ENCODE results near the gene ZMIZ2. TPM values are rescaled to one million over a fixed set of nuclear protein-coding genes. Genes with fewer than 3 reads are reported as not detected.

ZMIZ2 gene
- total and polyA plus RNA-seq, 2 of the 8 experiments (the other 6 are each of a cell fraction or from before 2014, with no cell fraction given): 24.4 to 66.4 TPM

DNA sequence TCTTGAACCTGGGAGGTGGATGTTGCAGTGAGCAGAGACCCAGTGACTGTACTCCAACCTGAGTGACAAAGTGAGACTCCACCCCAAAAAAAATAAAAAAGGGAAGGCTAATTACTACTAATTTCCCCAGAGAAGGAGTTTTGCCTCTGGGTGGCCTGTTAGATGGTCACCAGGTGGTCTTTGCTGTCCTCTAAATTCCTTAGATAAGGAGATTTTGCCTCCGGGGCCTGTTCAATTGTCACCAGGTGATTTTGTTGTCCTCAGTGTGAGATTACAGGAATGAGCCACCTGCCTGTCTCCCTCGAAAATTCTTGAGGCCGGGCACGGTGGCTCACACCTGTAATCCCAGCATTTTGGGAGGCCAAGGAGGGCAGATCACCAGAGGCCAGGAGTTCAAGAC, 24.4 kb upstream of the ZMIZ2 start:
- no peak overlapping the region for H3K4me3 ChIP-seq (ENCODE audit: extremely low read depth in 1 of 4, insufficient read depth in 2 of 4, low read depth in 3 of 4, low read length in 4 of 4)
- no peak overlapping the region for H2AFZ ChIP-seq (ENCODE audit: low read length)
- H3K27me3 ChIP-seq (replicated peaks in 1 of 4; ENCODE audit: control insufficient read depth in 3 of 4, extremely low read depth in 1 of 4, insufficient read depth in 3 of 4, low read length in 3 of 4): no peaks in the 10 kb centered on the region
- 95% methylated on average over 4 of the region's 4 CpGs; no CpG with 5 or more reads in 1 of the 2 experiments for WGBS, 2 experiments (ENCODE audit: extremely low coverage in 1 of 2, insufficient coverage in 1 of 2, insufficient read length in 1 of 2, insufficient replicate concordance in 2 of 2, low coverage in 1 of 2, low lambda C conversion rate in 2 of 2, missing lambda C conversion rate in 1 of 2)
- CTCF ChIA-PET (ENCODE audit: partially characterized antibody): no interaction called here
- H4K8ac ChIP-seq (ENCODE audit: extremely low read depth, insufficient read depth, low read length): no peak overlapping the region
- POLR2A ChIA-PET (ENCODE audit: partially characterized antibody): no interaction called here
- no peak overlapping the region for H2BK5ac ChIP-seq (ENCODE audit: low read depth, low read length)
- no peak for FAIRE-seq
- no peak overlapping the region for H4K5ac ChIP-seq (ENCODE audit: insufficient read length, low read depth, low read length)
- no peak for TF ChIP-seq BCL11A (IDR thresholded peaks at IDR 0.05; ENCODE audit: low read depth in 2 of 2, low read length in 2 of 2)
- TF ChIP-seq TAF7 (optimal IDR thresholded peaks at IDR 0.05; ENCODE audit: borderline replicate concordance, low read depth, low read length): no peak
- no peak for TF ChIP-seq SIX5 (IDR thresholded peaks at IDR 0.05; ENCODE audit: low read depth, low read length)
- no peak for TF ChIP-seq SP1 (IDR thresholded peaks at IDR 0.05; ENCODE audit: low read depth, low read length)
- TF ChIP-seq RXRA (IDR thresholded peaks at IDR 0.05; ENCODE audit: insufficient read depth, low read depth, low read length): no peak
- no peak for TF ChIP-seq TAF1 (IDR thresholded peaks at IDR 0.05; ENCODE audit: low read depth, low read length)
- no peak for TF ChIP-seq YY1 (IDR thresholded peaks at IDR 0.05; ENCODE audit: low read depth, low read length)
- TF ChIP-seq POLR2A (IDR thresholded peaks at IDR 0.05; ENCODE audit: control extremely low read depth in 1 of 2, low read depth in 2 of 2, low read length in 2 of 2): no peak
- TF ChIP-seq SRF (IDR thresholded peaks at IDR 0.05; ENCODE audit: low read depth, low read length): no peak
- no peak for TF ChIP-seq BACH1 (IDR thresholded peaks at IDR 0.05; ENCODE audit: low read length)
- H3K4me1 ChIP-seq (replicated peaks in 1 of 4; ENCODE audit: control insufficient read depth in 3 of 4, insufficient read depth in 4 of 4, low read length in 3 of 4): no peaks in the 10 kb centered on the region
- no peaks in the 10 kb centered on the region for H4K20me1 ChIP-seq (replicated peaks in 1 of 2; ENCODE audit: control insufficient read depth in 1 of 2, insufficient read depth in 2 of 2, low read length in 2 of 2)
- no peak overlapping the region for H3K27ac ChIP-seq (ENCODE audit: low read depth, low read length)
- no peak overlapping the region for H2BK120ac ChIP-seq (replicated peaks; ENCODE audit: low read depth, low read length)
- no peak overlapping the region for H2BK20ac ChIP-seq (ENCODE audit: low read length)
- no peaks in the 10 kb centered on the region for H3K36me3 ChIP-seq (ENCODE audit: control insufficient read depth in 2 of 4, insufficient read depth in 4 of 4, low read length in 3 of 4)
- H3K79me2 ChIP-seq (ENCODE audit: control insufficient read depth in 1 of 2, insufficient read depth in 2 of 2, low read length in 2 of 2): no peaks in the 10 kb centered on the region
- H3K14ac ChIP-seq (ENCODE audit: insufficient read length): no peak overlapping the region
- no peak overlapping the region for H3K4ac ChIP-seq (replicated peaks; ENCODE audit: insufficient read length, low read depth, low read length)
- no peak overlapping the region for H4K91ac ChIP-seq (replicated peaks; ENCODE audit: insufficient read length, low read length)
- no peak overlapping the region for H3K9ac ChIP-seq (replicated peaks in 1 of 4; ENCODE audit: extremely low read depth in 1 of 4, low read depth in 3 of 4, low read length in 3 of 4)
- H3K23ac ChIP-seq (ENCODE audit: insufficient read length): no peak overlapping the region
- no peak overlapping the region for H3K56ac ChIP-seq (replicated peaks; ENCODE audit: insufficient read length, low read depth, low read length)
- no peak overlapping the region for H3K18ac ChIP-seq (ENCODE audit: extremely low read depth, low read length)
- no peak overlapping the region for H2BK12ac ChIP-seq (ENCODE audit: low read depth, low read length)
- H3K4me2 ChIP-seq (ENCODE audit: insufficient read depth in 1 of 2, low read depth in 2 of 2, low read length in 2 of 2): no peak overlapping the region
- H2AK5ac ChIP-seq (ENCODE audit: low read depth, low read length): no peak overlapping the region
- no peak overlapping the region for H2BK15ac ChIP-seq (ENCODE audit: low read length)
- H3K9me3 ChIP-seq (ENCODE audit: insufficient read depth in 2 of 2, low read depth in 1 of 2, low read length in 1 of 2): peaks cover 4 to 11% of the 10 kb centered on the region in 2 experiments; a peak in 2 of 4 replicates
- H3K79me1 ChIP-seq (ENCODE audit: low read depth, low read length): no peaks in the 10 kb centered on the region
- no peaks in the 10 kb centered on the region for H3K23me2 ChIP-seq (ENCODE audit: low read depth, low read length)
- DNase-seq (ENCODE audit: low read depth in 1 of 2, low spot score in 2 of 2): no peak

All from H1 (cell line).